Measurements from ENCODE around the gene SUGCT. TPM values are rescaled to one million over a fixed set of nuclear protein-coding genes. Genes with fewer than 3 reads are reported as not detected.

The SUGCT gene
- total RNA-seq, 6 donors from 2014 or later = 1.4 to 3.1 (median 1.7) TPM; not detected in 1

- no peak overlapping the region for H3K27ac ChIP-seq
- no peaks in the 10 kb centered on the region for H3K9me3 ChIP-seq
Observed at GRCh38 chr7:40638545-40639320, 503.9 kb downstream of the SUGCT start.

GRCh38 chr7:40640566-40640965 lies 505.8 kb downstream of the SUGCT start:
- Histone ChIP-seq H3K9me3 (no peaks in the 10 kb centered on the region), H3K4me1 (no peaks in the 10 kb centered on the region), H3K36me3 (no peaks in the 10 kb centered on the region), H3K27ac (no peak overlapping the region), H3K4me3 (no peak overlapping the region), H3K27me3 (no peaks in the 10 kb centered on the region)
- ATAC-seq (ENCODE audit: low FRiP score in 2 of 2) (no peak), DNase-seq (no peak)
- 32 to 46% methylated on average over 3 of the region's 3 CpGs for WGBS, 2 donors
- TF ChIP-seq POLR2AphosphoS5 (IDR thresholded peaks at IDR 0.05) (no peak), EP300 (IDR thresholded peaks at IDR 0.05) (no peak), POLR2A (IDR thresholded peaks at IDR 0.05) (no peak)
- TF ChIP-seq, protein P1, sequence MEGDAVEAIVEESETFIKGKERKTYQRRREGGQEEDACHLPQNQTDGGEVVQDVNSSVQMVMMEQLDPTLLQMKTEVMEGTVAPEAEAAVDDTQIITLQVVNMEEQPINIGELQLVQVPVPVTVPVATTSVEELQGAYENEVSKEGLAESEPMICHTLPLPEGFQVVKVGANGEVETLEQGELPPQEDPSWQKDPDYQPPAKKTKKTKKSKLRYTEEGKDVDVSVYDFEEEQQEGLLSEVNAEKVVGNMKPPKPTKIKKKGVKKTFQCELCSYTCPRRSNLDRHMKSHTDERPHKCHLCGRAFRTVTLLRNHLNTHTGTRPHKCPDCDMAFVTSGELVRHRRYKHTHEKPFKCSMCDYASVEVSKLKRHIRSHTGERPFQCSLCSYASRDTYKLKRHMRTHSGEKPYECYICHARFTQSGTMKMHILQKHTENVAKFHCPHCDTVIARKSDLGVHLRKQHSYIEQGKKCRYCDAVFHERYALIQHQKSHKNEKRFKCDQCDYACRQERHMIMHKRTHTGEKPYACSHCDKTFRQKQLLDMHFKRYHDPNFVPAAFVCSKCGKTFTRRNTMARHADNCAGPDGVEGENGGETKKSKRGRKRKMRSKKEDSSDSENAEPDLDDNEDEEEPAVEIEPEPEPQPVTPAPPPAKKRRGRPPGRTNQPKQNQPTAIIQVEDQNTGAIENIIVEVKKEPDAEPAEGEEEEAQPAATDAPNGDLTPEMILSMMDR (IDR thresholded peaks at IDR 0.05) = no peak

More at GRCh38 chr7:40638545-40639320, 503.9 kb downstream of the SUGCT start:
- Histone ChIP-seq H3K4me1 (no peaks in the 10 kb centered on the region), H3K4me3 (no peak overlapping the region), H3K27me3 (no peaks in the 10 kb centered on the region), H3K36me3 (no peaks in the 10 kb centered on the region)
- no peak for ATAC-seq (ENCODE audit: low FRiP score in 2 of 2)
- WGBS, 2 donors = 72 to 90% methylated on average over 7 of the region's 7 CpGs
- no peak for TF ChIP-seq POLR2A (IDR thresholded peaks at IDR 0.05)
- TF ChIP-seq, protein P1 (IDR thresholded peaks at IDR 0.05) = no peak
- no peak for TF ChIP-seq POLR2AphosphoS5 (IDR thresholded peaks at IDR 0.05)
- no peak for TF ChIP-seq EP300 (IDR thresholded peaks at IDR 0.05)
- no peak for DNase-seq

DNA sequence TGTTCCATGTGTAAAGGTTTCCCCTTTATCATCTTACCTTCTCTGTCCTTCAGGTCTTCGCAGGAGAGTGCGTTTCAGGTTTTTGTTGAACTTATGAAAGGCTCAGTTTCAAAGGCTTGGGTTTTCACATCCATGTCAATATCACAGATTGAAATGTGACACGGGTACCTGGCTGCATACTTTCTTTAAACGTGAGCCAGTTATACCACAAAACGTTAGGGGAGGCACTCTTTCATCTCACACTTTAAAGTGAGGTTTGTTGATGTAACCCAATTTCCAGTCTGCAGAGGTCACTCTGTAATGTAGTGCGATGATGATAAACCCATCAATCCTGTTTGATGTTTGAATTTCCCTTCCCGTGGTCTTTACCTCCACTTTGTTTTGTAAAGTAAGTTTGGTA lies 506.9 kb downstream of the SUGCT start:
- no peak for DNase-seq
- 41 to 47% methylated on average over 7 of the region's 7 CpGs for WGBS, 2 donors
- TF ChIP-seq, protein P1 (IDR thresholded peaks at IDR 0.05) = no peak
- TF ChIP-seq EP300 (IDR thresholded peaks at IDR 0.05) (no peak), POLR2AphosphoS5 (IDR thresholded peaks at IDR 0.05) (no peak), POLR2A (IDR thresholded peaks at IDR 0.05) (no peak)
- Histone ChIP-seq H3K4me1 (no peaks in the 10 kb centered on the region), H3K4me3 (no peak overlapping the region), H3K36me3 (no peaks in the 10 kb centered on the region), H3K9me3 (no peaks in the 10 kb centered on the region), H3K27me3 (no peaks in the 10 kb centered on the region), H3K27ac (no peak overlapping the region)
- ATAC-seq (ENCODE audit: low FRiP score in 2 of 2) = no peak

- Histone ChIP-seq H3K9me3 (no peaks in the 10 kb centered on the region), H3K4me3 (no peak overlapping the region), H3K4me1 (no peaks in the 10 kb centered on the region), H3K27me3 (no peaks in the 10 kb centered on the region), H3K27ac (no peak overlapping the region), H3K36me3 (no peaks in the 10 kb centered on the region)
- 74 to 77% methylated on average over 7 of the region's 7 CpGs for WGBS, 2 donors
- no peak for ATAC-seq (ENCODE audit: low FRiP score in 2 of 2)
- TF ChIP-seq POLR2A (IDR thresholded peaks at IDR 0.05) (no peak), EP300 (IDR thresholded peaks at IDR 0.05) (no peak), POLR2AphosphoS5 (IDR thresholded peaks at IDR 0.05) (no peak)
- TF ChIP-seq, protein P1 (IDR thresholded peaks at IDR 0.05) = no peak
- no peak for DNase-seq
Observed at GRCh38 chr7:40643664-40644063, 508.9 kb downstream of the SUGCT start.
